Left hindlimb (tissue), 1 donor: Measurements from ENCODE around the gene SPINDOC.
A peak's percentile ranks its signal among the peaks of the same experiment; 100 is the strongest.
"Not testable (repeated sequence)": the region's sequence is repeated elsewhere in the genome, so short reads cannot be mapped to it uniquely, and the experiment has no call there.

Experiments
- DNase-seq: peaks from one replicate; pipeline ENCODE4 v3.0.0-alpha.2; 2018

The SPINDOC gene

GRCh38 chr11:63858628-63859550 is 45.6 kb downstream of the SPINDOC start:
- DNase-seq = no peak

DNA sequence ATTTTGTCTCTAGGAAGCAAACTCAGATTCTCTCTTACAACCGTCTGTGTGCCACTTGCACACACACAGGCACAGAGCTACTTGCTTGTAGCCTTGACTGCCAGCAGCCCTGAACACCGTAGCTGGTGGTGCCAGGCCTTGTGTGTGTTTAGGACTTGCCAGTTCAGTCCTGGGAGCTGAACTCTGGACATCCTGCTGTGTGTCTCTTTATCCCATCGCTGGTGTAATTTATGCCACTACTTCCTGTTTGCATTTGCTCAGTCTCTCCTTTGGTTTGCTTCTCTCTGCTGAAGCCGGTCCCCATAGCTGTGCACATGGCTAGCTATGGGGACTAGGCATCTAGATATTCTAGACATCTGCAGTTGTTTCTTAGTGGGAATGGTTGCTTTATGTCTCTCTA is 49.7 kb downstream of the SPINDOC start:
- DNase-seq = no peak

- DNase-seq = not testable (repeated sequence)
Measured at GRCh38 chr11:63863620-63864019, 50.4 kb downstream of the SPINDOC start.

DNA sequence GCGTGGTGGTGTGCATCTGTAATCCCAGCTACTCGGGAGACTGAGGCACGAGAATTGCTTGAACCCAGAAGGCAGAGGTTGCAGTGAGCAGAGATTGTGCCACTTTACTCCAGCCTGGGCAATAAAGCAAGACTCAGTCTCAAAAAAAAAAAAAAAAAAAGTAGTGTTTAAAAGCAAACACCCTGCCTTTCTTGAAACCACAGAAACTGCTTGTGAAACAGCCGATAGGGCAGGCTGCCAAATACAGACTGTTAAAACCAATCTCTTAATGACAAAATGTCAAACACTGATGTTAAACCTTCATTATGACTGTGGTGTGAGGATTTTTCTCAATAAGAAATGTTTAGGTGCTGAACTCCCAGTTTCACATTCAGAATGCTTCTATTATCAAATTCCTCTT is 53.0 kb downstream of the SPINDOC start:
- no peak for DNase-seq

DNA sequence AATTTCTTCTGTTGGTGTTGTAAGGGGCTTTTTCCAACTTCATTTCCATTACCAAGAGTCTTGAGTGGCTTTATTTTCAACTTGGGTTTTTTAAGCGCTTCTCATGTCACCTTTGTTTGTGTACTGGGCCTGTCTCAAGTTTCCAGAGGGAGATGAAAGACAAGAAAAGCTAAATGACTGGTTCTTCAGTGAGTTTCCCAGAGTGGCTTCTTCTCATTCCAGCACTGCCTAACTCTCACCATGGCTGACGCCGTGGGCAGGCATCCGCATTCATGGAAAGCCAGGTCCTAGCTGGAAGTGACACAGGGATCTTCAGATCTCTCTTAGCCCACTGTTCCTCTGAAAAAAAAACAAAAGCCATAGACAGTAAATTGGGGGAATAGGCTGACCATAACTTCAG is 54.3 kb downstream of the SPINDOC start:
- DNase-seq = no peak

DNA sequence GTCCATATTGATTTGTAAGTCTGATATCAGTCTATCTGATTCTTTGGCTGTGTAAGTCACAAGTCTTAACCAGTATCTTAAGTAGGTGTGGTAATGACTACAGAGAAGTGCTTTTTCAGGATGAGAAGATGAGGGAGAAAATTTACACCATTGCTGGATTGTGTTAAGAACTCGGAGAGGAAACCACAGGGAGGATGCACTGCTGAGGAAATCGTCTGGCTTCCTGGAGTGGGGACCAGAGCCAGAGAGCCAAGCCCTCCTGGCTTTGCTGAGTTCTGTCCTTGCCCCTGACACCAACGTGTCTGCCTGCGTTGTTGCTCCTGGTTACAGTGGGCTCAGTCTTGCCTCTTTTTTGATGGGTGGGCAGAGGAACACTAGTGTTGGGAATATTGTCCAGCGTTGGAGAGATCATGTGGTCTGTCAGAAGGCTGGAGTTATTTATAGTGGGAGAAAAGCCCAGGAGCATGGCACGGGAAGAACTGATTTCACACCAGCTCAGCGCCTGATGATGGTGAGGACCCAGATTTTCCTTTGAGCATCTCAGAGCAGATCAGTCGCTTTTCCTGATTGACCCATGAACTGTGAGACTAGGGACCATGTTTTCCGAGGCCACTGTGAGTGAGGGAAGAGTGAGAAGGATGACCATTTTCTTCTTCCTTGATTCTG is 55.3 kb downstream of the SPINDOC start:
- no peak for DNase-seq

DNA sequence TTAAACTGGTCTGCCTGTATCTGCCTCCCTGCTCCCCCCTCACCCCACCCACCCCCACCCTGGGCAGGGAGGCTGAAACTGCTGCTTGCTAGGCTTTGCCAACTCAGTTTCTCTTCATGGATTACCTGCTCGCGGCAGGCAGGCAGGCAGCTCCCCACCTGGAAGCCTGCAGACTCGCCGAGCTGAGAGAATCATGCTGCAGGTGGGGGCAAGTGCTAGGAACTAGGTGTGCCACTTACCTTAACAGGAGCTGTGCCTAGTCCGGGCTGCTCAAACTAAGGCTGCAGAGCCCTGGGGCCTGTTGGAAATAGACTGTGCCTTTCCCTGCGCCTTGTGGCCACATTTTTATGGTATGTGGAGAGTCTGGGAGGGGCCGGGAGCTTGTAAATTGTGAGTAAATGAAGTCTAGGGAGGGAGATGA is 55.9 kb downstream of the SPINDOC start:
- DNase-seq = no peak

- DNase-seq = no peak
Measured at GRCh38 chr11:63869683-63870082, 56.4 kb downstream of the SPINDOC start.

- no peak for DNase-seq
Measured at GRCh38 chr11:63870351-63871140, 57.3 kb downstream of the SPINDOC start.

GRCh38 chr11:63871962-63872799 is 58.9 kb downstream of the SPINDOC start:
- peak; percentile 81 for DNase-seq

DNA sequence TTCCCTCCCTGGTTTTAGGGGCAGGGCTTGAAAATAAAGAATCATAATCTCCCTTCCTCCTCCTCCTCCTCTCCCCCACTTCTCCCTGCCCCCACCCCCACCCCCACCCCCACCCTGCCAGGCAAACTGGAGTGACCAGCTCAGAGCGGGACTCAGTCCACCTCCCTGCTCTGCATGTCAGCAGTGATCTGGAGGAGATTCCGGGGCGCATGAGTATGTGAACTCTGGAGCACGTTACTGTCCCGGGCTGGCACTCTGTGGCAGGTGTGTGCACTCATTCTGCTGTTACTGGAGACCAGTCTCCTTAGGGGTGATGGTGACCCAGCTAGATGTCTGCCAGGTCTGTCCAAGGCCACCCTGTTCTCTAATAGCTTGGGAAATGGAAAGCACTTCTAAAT is 59.5 kb downstream of the SPINDOC start:
- no peak for DNase-seq

- no peak for DNase-seq
Measured at GRCh38 chr11:63873311-63873710, 60.1 kb downstream of the SPINDOC start.

DNA sequence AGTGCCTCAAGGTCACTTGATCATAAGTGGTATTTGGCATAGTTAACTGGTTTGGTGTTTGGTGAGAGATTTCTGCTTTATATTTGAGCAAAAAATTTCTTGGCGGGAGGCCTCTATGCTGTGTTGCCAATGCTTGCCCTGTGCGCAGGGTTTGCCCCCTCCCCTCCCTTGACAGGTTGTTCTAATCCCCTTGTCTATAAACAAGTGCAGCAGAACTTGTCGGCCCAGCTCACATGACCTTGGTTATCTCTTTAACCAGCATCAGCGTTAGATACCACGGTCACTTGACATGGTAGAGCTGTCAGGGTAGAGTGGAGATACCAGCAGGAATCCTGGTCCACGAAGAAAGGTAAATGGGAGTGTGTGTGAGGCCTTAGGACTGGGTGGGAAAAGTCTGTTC is 61.3 kb downstream of the SPINDOC start:
- no peak for DNase-seq

DNA sequence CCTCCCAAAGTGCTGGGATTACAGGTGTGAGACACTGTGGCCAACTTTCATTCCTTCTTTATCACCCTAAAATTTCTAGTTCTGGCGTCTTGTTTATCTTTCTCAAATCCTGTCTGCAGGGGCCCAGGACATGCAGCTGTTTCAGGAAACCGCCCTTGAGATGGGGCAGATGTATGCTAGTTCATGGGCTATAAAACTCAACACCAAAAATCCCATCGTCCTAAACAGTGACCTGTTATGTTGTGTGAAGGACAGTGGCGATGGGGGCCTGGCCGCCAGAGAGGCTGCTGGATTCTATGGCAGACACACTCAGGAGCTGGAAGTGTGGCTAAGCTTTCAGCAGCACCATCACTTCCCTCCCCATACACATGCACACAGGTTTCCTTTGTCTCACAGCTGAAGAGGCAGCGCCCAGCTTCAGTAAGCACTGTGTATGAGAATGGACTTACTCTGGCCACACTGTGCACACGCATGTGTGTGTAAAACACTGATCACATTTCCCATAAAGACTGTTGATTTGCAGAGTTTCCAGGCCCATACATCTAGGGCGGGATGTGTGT is 62.3 kb downstream of the SPINDOC start:
- no peak for DNase-seq

DNA sequence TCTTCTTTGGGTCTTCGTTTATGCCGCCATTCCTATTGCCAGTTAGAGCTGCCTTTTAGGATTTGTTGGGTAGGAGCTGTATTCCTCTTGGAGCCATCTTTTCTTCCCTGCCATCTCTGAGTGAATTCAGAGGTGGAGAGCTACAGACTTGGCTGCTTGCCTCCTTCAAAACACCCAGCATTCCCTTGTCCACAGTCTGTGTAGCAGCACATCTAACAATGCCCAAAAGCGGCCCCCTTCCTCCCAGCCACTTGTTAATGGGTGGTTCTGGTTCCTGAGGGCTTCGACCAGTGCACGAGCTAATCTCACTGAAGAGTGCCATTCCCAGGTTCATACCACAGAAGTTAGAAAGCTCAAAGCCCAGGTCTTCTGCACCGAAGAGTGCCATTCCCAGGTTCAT is 63.4 kb downstream of the SPINDOC start:
- no peak for DNase-seq
